HG02938 (cell line): ENCODE data around the gene ATF7.
"Not testable (repeated sequence)": the region's sequence is repeated elsewhere in the genome, so short reads cannot be mapped to it uniquely, and the experiment has no call there.

Experiments used
- ATAC-seq: cut with Tn5 transposase; IDR thresholded peaks from one replicate; pipeline ENCODE4 v1.9.1; 2021; ENCODE audit warnings: mild to moderate bottlenecking, moderate library complexity; ENCODE audit not compliant: unreplicated experiment

ATF7 gene

DNA sequence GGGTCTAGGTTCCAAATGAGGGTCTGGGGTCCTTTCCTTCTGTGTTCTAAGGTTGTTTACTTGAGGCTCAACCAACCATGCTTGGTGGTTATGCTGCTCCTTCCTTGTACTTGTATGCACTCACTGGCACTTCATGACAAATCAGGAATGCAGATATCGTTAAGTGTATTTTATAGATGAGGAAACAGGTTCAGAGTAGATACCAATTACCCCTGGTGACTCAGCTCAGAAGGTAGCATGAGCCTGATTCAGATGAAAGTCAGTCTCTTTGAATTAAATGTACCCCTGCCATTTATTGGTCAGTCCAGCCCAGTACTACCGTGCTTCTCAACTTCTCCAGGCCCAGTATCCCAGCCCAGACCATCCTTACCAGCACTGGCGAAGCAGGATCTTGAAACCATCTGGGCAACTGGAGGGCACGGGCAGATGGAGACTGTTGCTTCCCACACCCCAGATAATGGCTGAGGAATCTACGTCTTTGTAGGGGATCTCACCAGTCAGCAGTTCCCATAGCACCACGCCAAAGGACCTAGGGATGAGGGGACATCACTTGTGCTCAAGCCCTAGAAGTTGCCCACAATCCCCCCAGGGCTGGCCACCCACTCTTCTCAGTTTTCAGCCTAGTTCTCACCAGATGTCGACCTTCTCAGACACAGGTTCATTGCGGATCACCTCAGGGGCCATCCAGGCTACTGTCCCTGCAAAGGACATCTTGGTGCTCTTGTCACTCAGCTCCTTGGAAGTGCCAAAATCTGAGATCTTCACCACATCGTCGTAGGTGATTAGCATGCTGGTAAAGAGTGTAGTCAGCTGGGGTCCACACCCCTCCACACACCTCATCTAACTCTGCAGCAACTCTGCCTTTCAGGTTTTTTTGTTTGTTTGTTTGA is 141.3 kb downstream of the ATF7 start:
- no peak for ATAC-seq

DNA sequence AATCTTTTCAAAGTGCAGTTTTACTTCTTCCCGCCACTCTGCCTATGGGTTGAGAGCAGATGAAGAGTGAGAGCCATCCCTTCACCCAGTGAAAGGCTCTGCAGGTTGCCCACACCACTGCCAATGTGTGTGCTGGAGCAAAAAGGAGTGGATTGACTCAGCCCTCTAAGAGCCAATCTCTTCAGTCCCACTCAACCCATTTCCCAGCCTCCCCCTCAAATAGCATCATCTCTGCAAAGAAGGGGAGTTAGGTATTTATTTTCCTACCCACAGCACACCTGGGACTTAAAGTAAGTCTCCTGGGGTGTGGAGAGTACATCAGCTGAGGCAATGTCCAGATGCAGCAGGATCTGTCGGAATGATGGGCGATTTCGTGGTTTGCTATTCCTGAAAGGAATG is 142.2 kb downstream of the ATF7 start:
- ATAC-seq = no peak

GRCh38 chr12:53483225-53483978 is 142.8 kb downstream of the ATF7 start:
- ATAC-seq = no peak

GRCh38 chr12:53482626-53483168 is 143.5 kb downstream of the ATF7 start:
- ATAC-seq = no peak

- no peak for ATAC-seq
These were observed 144.1 kb downstream of the ATF7 start for GRCh38 chr12:53481939-53482586.

DNA sequence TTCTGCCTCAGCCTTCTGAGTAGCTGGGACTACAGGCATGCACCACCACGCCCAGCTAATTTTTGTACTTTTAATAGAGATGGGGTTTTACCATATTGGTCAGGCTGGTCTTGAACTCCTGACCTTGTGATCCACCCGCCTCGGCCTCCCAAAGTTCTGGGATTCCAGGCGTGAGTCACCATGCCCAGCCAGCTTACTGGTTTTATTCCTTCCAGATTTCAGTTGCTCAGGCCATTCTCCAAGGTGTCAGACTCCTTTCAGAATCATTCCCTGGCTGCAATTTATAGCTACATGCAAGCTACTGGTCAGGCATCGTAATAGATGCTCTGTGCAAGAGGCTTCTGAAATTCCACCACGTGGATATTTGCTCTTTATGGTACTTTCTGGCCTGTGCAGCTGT is 144.7 kb downstream of the ATF7 start:
- ATAC-seq = not testable (repeated sequence)

DNA sequence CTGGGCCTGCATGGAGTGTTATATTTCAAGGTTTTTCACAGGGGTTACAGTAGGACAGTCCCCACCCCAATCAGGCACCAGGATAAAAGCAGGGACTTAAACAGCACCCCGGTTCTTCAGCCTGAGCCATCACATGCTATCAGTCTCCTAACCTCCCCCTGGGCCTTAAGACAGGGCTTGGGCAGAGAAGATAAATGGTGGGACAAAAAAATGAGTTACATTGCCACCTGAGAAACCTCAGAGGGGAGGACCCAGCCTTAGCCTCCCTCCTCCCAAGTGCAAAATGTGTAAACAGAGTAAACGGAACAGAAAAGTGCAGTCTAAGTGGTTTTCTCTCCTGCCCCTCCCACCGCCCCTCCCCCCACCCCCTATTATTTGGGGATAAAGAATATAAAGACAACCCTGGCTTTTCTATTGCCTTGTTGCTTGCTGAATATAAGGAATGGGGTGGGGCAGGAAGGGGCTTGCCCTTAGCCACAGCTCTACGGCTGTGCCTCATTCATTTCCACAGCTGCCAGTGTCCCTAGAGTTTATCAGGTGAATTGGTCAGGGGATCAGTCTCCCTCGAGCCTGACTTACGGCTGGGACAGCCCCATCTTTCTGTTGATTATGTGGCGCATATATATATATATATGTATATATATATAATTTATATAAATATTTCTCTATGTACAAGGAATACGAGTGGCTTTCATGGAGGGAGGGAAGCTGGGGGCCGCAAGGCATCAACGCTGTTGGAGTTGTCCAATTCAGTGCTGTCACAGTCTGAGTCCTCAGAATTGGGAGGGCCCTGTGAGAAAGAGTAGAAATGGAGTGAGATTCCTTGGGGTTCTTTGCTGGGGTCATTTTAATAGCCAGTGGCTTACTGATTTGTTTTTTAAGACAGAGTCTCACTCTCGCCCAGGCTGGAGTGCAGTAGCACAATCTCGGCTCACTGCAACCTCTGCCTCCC is 145.4 kb downstream of the ATF7 start:
- ATAC-seq = no peak

GRCh38 chr12:53479331-53479730 is 146.9 kb downstream of the ATF7 start:
- ATAC-seq = no peak

- ATAC-seq = no peak
These were observed 147.3 kb downstream of the ATF7 start for GRCh38 chr12:53478865-53479264.

- no peak for ATAC-seq
These were observed 149.4 kb downstream of the ATF7 start for GRCh38 chr12:53476769-53477209.

GRCh38 chr12:53474819-53475218 is 151.4 kb downstream of the ATF7 start:
- no peak for ATAC-seq

GRCh38 chr12:53474077-53474476 is 152.1 kb downstream of the ATF7 start:
- no peak for ATAC-seq

- ATAC-seq = no peak
These were observed 154.1 kb downstream of the ATF7 start for GRCh38 chr12:53472056-53472582.

DNA sequence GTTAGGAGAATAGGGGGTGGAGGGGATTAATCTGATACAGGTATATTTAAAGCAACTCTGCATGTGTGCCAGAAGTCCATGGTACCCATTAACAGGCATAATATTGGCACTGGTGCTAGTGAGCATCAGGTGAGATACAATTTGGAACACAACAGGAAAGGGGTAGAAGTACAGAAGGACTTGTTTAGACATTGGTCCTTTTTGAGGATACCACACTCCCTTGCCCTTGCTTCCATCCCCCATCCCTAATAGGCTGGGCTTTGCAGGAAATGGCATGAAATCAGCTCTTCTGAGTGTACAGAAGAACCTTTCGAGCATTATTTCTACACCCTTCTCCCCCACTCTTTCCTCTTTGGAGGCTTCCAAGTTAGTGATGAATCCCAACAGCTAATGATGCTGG is 157.9 kb downstream of the ATF7 start:
- ATAC-seq = no peak

GRCh38 chr12:53467880-53468279 is 158.3 kb downstream of the ATF7 start:
- ATAC-seq = no peak

GRCh38 chr12:53467082-53467481 is 159.1 kb downstream of the ATF7 start:
- no peak for ATAC-seq

DNA sequence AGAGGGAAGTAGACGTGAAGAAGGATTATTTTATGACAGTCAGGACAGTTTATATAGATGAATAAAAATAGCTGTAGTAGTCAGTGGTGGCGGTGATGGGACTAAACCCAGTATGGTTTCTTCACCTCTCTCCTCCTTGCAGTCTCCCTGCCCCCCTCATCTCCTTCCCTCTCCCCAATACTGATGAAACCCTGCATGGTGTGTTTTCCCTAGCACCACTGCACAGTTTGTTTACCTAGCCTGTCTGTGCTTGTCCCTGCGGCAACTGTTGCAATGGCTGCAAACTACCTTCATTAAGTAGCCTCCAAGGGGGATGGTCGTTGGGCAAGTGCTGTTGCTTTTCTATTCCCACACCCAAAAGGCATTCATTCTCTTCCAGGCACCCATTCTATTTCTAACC is 159.5 kb downstream of the ATF7 start:
- no peak for ATAC-seq

- no peak for ATAC-seq
These were observed 160.5 kb downstream of the ATF7 start for GRCh38 chr12:53465679-53466078.

GRCh38 chr12:53464685-53465418 is 161.3 kb downstream of the ATF7 start:
- no peak for ATAC-seq
